GM18508 (cell line): Measurements from ENCODE around the gene SYF2.
"Not testable (repeated sequence)": the region's sequence is repeated elsewhere in the genome, so short reads cannot be mapped to it uniquely, and the experiment has no call there.

Experiments
- ATAC-seq: cut with Tn5 transposase; IDR thresholded peaks from one replicate; pipeline ENCODE4 v1.9.1; 2021; ENCODE audit warnings: moderate number of reproducible peaks; ENCODE audit not compliant: insufficient read depth, unreplicated experiment

SYF2 gene

DNA sequence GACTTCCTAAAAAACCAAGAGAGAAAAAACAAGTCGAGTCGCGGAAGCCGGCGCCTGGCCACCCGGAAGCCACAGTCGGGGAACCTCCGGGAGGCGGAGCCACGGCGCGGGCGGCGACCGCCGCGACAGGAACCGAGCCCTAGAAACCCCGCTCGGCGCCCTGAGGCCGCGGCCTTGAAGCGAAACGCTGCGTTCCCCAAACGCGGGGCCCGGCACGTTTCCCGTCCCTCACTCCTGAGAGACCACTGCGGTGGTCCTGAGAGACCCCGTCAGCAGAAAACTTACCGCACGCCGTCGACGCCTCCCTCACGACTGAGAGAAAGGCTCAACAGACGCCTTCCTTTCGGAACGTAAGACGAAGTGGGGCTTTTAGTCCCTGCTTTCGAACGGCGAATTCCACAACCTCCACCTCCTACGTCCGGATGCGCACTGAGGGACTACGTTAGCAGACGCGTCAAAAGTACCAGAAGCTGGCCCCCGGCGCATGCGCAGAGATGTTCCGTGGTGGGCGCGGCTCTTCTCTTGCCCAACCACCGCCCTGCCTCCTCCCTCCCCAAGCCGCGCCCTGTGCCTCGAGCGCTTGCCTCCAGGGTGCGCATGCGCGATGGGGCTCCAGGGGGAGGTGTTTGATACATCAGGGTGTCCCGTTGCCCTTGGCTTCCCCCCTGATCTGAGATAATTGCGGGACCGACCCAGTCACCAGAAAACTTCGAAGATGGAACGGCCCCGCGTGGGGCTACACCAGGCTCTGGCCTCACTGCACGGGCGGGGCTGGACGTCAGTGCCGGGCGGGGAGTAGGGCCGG lies 14.9 kb upstream of the SYF2 start, which contains the start of gene RSRP1:
Gene RSRP1 (minus strand): TSS at position 431 of the 805 bp plus-strand sequence. CDS start 491 bp downstream, outside the sequence.
- ATAC-seq: peak; percentile 69

DNA sequence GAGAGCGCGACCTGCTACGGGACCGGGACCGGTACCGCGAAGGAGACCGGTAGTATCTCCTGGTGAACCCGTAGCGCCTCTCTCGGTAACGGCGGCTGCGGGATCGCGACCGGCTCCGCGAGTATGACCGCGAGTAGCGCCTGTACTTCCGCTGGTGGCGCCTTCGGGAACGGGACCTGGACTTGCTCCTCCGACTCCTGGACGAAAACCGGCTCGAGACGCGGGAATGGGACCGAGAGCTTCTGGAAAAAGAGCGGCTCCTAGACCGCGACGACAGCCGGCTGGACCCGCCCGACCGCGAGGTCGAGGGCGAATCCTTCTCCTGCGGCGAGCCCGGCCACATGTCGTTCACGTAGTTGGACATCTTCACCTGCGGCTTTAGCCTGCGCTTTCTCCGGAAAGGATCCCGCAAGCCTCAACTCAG lies 14.3 kb upstream of the SYF2 start:
- no peak for ATAC-seq

DNA sequence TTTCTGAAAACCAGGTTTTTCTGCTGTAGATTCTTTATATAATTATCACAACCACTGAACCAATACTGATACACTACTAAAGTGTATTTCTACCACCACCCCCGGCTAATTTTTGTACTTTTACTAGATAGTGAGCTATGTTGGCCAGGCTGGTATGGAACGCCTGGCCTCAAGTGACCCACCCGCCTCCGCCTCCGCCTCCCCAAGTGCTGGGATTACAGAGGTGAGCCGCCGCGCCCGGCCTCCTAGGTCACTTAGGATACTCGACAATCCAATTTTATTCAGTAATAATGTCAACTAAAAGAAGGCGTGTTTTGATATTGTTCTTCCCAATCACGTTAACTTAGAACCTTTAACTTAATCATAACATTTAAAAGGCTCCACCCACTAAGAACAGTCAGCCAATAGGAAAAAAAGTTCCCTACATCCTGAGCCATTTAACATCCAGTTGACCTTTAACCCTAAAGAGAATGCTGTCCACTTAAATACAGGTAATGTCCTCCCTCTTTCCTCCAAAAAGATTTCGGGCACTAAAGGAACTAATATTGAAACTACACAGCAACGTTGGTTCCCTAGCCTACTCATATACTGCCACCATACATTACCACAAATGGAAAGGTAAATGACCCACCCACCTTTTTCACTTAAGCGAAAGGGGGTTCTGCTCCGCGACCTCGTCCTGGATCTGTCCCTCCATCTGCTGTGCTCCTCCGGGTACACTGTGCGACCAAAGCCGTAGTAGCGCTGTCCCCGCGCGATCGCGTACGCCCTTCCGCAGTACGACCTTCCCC lies 13.7 kb upstream of the SYF2 start:
- no peak for ATAC-seq

DNA sequence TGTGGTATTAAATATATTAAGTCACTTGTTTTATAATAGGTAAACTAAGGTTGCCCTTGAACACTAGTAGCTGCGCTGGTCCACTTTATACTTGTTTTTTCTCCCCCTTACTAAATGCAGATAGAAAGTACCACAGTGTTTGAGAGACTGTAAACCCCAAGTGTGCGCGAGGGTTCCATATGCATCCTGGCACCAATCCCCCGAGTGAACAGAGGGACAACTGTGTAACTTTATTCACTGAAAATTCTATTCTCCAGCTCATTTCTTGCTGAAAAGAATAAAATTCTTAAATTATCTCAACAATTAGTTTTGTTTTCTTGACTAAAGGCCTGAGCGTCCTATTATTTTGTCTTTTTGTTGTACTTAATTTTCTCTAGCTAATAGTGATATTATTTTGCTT lies 13.1 kb upstream of the SYF2 start:
- ATAC-seq: no peak

DNA sequence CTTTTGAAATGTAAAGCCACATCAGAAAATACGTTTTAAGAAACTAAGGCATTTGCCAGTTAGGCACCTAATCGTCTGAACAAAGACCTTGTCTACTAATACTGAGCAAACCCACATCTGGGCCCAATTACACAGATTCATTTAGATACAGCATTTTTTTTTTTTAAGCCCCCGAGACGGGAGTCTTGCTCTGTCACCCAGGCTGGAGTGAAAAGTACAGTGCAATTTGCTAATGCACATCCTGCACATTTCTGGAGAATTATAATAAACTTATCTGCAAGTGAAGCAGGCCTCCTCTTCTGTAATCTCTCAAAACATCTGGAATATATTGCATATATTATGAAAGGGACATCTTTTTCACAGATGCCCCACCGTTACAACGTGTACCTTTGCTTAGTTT lies 11.6 kb upstream of the SYF2 start:
- no peak for ATAC-seq

DNA sequence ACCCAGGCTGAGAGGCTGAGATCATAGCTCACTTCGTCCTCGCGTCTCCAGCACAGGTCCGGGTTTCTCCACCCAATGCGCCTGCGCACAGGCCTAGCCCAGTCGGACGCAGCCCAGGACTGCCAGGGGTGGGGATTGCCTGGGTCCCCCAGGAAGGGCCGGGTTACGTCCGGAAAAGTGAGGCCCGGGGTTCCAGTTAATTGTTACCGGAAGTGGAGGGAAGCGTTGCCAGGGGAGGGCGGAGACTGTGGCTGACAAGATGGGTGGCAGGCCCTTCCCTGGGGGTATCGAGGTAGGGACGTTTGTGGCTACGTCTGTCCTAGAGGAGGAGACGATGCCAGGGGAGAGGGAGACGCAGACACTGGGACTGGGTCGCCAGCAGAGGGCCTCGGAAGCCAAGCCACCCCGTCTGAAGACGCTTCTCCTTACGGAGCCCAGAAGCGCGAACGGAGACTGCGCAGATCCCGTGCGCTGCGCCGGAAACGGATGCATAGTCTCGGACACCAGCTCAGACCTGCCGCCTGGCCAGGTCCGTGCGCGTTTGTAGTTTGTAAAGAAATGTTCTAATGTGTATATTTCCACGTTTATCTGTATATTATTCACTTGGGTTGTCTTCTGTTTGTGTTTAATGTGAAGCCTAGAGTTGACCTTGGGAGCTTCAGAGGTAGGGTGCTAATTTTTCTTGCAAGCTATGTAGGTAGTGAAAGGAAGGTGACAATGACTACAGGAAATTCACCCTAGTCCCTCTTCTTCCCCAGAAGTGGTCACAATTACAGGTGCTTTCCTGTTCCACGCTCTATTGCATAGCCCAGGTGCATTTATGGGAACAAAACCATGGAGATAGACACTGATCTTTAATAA lies 7.6 kb upstream of the SYF2 start:
- ATAC-seq: no peak

DNA sequence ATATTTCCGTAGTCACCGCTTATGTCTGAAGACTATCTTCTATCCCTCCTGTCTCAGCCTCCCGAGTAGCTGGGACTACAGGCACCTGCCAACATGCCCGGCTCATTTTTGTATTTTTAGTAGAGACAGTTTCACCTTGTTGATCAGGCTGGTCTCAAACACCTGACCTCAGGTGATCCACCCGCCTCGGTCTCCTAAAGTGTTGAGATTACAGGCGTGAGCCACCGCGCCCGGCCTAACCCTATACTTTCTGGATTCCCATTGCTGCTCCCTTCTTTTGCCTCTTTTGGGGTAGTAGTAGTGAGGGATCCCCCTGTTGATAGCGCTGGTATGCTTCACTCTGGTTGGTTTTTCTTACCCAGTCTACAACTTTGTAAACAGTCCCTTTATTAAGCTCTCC lies 5.7 kb upstream of the SYF2 start:
- no peak for ATAC-seq

DNA sequence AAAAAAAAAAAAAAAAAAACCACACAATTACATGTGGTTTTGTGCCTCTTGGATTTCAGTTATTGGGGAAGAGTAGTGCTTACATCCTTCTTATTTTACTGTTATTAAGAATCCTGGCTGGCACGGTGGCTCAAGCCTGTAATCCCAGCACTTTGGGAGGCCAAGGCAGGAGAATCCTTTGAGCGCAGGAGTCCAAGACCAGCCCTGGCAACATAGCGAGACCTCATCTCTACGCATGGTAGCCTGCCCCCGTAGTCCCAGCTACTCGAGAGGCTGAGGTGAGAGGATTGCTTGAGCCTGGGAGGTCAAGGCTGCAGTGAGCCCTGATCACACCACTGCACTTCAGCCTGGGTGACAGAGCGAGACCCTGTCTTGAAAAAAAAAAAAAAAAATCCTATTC lies 4.0 kb upstream of the SYF2 start:
- ATAC-seq: not testable (repeated sequence)

DNA sequence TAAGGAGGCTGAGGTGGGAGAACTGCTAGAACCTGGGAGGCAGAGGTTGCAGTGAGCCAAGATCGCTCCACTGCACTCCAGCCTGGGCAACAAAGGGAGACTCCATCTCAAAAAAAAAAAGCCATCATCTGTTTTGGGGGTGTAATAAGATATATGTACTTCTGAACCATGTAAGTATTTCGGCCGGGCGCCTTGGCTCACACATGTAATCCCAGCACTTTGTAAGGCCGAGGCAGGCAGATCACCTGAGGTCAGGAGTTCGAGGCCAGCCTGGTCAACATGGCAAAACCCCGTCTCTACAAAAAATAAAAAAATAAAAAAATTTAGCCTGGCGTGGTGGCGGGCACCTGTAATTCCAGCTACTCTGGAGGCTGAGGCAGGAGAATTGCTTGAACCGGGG lies 3.1 kb upstream of the SYF2 start:
- ATAC-seq: not testable (repeated sequence)

DNA sequence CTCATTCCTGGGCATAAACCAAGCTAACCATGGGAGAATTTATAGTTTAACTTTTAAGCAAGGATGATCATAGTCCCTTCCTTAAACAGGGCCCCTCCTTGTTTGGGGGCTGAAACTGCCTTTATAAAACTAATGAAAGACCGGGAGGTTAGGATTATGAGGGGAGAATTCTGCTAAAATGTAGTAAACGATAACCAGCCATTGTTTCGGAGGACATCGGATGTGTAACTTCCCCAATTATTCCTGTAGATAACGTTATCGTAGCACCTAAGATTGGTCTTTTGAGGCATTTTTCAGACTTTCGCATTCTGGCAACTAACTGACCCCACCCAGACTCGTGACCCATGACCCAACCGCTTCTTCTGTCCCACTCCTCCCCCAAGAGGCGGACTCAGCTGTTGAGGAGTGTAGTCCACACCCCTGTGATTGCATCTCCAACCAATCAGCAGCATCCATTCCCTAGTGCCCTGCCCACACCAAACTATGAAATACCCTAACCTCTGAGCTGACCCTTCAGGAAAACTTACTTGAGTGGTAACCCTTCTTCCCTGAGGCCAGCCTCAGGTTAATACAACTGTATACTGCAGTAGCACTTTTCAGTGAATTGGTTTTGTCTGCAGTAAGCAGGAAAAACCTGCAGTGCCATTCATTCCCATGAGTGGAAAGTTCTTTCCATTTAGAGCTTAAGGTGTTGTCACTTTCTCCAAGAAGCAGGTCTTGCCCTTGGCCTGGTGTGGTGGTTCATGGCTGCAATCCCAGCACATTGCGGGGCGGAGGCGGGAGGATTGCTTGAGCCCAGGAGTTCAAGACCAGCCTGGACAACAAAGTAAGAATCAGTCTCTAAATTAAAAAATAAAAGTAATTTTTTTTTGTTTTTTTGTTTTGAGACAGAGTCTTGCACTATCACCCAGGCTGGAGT lies 823 bp upstream of the SYF2 start:
- no peak for ATAC-seq

DNA sequence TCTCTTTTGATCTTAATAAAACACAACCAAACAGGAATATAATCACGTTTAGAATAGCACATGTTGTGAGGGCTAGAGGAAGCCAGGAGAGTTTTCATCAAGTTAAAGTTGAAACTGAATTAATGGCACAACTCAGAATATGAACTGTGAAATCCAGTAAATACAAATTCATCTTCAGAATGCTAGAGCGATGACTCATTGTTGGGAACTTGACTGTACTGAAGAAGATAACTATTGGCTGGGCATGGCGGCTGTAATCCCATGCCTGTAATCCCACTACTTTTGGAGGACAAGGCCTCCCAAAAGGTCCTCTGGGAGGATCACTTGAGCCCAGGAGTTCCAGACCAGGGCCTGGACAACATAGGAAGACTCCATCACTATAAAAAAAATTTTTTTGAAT lies 8.8 kb downstream of the SYF2 start:
- no peak for ATAC-seq

DNA sequence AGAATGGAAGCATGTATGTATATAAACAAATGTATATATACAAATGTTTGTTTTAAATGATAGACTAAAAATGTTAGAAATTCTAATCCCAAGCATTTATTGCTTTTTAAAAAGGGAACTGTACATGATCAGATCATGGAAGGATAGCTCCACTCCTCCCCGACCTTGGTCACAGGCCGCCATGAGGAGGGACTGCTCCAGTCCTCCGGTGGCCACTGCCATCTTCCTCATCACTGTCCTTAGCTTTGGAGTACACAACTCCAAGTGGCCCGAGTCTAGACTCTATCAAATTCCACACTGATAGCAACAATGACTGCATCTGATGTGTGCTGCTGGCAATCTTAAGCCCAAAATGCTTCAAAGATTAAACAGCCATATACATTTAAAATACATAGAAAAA lies 9.7 kb downstream of the SYF2 start:
- no peak for ATAC-seq

DNA sequence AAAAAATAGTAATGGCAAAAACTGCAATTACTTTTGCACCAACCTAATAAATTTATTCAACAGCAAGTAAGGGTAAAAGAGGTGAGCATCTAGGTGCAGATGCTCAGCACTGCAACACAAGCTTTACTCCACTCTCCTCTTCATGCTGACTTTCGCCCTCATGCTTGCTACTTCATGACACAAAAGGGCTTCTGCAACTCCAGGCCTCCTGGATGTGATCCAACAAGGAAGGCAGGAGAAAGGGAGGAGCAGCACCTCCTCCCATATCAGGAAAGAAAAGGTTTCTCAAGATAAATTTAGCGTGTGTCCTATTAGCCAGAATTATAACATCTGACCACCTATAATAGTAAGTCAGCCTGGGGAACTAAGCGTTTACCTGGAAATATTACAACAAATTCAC lies 11.6 kb downstream of the SYF2 start:
- no peak for ATAC-seq

DNA sequence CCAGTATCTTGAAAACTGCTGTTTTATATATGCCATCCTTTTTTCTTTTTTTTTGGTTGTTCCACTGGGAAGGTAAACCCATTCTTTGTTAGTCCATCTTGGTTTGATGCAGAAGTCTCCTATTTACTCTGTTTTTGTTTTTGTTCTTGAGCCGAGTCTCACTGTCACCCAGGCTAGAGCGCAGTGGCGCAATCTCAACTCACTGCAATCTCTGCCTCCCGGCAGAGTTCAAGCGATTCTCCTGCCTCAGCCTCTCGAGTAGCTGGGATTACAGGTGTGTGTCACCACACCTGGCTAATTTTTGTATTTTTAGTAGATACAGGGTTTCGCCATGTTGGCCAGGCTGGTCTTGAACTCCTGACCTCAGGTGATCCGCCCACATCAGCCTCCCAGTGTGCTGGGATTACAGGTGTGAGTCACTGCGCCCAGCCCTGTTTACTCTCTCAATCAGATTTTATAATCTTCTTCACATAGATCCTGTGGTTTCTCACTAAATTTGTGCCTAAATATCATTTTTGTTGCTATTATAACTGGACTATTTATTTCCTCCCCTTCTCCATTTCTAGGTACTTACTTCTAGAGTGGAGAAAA lies 12.5 kb downstream of the SYF2 start:
- no peak for ATAC-seq

DNA sequence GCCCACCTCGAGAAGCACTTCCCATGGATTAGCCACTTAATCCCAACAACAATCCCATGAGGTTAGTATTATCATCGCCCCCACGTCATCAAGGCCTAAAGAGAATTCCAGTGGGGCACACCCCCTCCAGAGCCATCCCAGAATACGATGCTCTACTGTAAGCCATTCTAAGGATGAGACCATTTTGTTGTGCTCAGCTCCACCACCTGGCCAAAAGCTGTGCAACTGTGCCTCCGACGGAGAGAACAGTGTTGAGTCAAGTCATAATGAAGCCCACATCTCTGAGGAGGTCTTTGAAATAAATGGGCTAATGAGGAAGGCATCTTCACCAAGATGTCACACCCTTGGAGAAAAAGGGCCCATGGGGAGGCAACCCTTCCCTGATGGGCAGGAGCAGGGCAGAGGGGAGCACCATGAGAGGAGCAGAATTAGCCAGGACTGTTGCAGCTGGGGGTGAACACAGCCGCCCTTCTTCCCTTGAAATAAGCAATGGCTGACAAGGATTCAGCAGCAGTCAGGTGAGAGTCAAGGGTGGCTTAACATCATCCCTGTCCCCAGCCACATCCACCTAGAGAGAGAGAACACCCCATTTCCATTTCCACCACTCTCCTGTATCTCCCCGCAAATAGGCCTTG lies 14.6 kb downstream of the SYF2 start:
- no peak for ATAC-seq

DNA sequence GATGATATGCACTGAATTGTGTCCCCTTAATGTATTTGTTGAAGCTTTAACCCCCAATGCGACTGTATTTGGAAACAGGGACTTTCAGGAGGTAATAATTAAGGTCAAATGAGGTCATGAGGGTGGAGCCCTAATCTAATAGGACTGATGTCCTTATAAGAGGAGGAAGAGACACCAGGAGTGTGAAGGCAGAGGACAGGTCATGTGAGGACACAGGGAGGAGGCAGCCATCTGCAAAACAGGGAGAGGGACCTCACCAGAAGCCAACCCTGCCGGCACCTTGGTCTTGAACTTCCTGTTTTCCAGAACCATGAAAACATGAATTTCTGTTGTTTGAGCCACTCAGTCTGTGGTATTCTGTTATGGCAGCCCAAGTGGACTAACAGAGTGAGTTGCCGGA lies 15.3 kb downstream of the SYF2 start:
- ATAC-seq: no peak

DNA sequence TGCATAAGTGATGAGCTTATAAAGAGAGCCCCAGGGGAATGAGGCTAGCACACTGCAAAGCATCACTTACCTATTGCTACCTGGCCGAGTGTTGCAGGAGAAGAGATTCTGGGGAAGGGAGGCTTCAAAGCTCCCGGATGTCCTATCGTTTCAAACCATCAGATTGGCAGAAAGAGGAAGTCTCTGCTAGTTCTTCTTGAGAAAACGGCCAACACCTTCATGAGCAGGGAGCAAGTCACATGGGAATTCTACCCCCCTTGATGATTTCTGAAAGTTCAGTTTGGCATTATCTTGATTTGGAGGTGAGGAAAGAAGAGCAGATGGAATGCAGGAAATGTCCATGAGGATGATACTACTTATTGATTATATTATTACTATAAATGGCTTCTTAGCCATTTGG lies 16.2 kb downstream of the SYF2 start:
- no peak for ATAC-seq

DNA sequence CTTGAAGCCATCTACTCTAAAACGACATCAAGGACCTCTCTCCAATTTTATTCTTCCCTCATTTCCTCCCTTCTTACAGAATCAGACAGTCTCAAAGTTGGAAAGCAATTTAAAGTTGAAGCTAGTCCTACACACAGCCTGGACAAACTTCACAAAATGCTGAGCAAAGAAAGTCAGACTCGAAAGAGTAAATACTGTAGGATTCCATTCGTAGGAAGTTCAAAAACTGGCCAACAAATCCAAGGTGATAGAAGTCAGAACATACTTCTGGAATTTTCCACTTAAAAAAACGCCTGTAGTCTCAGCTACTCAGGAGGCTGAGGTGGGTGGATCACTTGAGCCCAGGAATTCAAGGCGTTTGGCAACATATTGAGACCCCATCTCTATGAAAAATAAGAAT lies 19.6 kb downstream of the SYF2 start:
- no peak for ATAC-seq

DNA sequence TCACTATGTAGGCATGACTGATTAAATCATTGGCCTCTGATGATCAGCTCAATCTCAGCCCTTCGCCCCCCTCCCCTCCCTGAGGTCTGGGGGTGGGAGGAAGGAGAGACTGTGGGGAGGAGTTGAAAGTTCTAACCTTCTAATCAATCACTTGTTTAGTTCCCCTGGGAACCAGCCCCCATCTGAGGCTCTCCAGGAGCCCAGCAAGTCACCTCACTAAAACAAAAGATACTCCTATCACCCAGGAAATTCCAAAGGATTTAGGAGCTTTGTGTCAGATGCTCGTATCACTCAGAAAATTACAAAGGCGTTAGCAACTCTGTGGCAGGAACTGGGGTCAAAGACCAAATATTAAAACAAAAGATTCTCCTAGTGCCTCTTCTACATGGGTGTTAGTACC lies 21.6 kb downstream of the SYF2 start:
- ATAC-seq: no peak
